ENCODE measurements around the gene JOSD2.
"Not testable (repeated sequence)": the region's sequence is repeated elsewhere in the genome, so short reads cannot be mapped to it uniquely, and the experiment has no call there.

JOSD2 gene

DNA sequence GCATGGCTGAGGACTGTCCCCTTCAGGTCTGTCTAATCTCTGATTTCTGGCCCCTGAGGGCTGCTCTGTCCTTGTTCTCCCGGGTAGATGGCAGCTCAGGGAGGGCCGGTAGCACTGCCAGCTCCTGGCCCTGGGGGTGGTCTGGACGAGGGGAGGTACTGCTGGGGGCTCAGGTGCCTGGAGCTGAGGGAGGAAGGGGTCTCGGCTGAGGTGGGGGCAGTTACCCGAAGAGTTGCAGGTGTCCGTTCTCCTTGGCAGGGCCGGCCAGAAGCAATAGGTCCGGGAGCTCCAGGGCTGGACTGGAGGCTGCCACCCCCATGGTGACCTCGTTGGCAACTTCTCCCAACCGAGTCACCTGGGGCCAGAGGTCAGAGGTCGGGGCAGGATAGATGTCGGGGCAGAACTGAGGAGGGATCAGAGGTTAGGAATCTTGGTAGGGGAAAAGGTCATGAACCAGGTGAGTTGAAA is 35.9 kb downstream of the JOSD2 start:
- no peak for DNase-seq

GRCh38 chr19:50473336-50473735 is 37.7 kb downstream of the JOSD2 start:
- not testable (repeated sequence) for DNase-seq

GRCh38 chr19:50468818-50469217 is 42.2 kb downstream of the JOSD2 start:
- no peak for DNase-seq

DNA sequence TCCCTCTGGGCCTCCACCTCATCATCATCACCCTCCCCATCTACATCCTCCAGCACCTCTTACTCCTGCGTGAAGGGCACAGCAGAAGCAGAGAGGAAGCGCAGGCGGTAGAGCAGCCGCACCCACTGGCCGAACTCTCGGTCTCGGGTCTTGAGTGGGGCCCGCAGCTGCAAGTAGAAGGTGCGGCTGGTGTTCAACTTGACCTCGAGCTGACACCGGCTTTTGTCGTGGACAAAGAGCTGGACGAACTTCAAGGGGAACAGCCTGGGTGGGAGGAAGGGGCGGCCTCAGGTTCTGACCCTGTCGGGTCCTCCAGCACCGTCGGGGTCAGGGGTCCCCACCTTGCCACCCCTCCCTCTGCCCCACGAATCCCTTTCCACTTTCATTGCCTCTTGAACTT is 43.4 kb downstream of the JOSD2 start:
- DNase-seq: no peak

GRCh38 chr19:50466706-50467039 is 44.3 kb downstream of the JOSD2 start:
- no peak for DNase-seq

- DNase-seq: no peak
Measured at GRCh38 chr19:50465986-50466705, 44.8 kb downstream of the JOSD2 start.

GRCh38 chr19:50465000-50465399 is 46.0 kb downstream of the JOSD2 start:
- DNase-seq: no peak

- no peak for DNase-seq
Measured at GRCh38 chr19:50464348-50464747, 46.6 kb downstream of the JOSD2 start.

DNA sequence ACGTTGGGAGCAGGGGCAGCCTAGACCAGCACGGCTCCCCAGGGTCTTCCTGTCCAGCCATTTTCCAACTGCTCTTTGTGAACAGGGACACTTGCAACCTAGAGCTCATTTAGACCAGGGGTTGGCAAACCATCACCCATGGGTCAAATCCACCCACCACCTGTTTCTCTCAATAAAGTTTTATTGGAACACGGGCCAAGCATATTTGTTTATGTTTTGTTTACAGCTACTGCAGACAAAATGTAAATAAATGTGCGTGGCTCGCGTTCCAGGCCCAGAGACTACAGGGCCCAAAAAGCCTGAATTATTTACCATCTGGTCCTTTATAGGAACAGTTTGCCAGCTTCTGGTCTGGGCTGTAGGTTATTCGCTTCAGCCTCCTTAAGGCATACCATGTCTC is 48.0 kb downstream of the JOSD2 start:
- no peak for DNase-seq

DNA sequence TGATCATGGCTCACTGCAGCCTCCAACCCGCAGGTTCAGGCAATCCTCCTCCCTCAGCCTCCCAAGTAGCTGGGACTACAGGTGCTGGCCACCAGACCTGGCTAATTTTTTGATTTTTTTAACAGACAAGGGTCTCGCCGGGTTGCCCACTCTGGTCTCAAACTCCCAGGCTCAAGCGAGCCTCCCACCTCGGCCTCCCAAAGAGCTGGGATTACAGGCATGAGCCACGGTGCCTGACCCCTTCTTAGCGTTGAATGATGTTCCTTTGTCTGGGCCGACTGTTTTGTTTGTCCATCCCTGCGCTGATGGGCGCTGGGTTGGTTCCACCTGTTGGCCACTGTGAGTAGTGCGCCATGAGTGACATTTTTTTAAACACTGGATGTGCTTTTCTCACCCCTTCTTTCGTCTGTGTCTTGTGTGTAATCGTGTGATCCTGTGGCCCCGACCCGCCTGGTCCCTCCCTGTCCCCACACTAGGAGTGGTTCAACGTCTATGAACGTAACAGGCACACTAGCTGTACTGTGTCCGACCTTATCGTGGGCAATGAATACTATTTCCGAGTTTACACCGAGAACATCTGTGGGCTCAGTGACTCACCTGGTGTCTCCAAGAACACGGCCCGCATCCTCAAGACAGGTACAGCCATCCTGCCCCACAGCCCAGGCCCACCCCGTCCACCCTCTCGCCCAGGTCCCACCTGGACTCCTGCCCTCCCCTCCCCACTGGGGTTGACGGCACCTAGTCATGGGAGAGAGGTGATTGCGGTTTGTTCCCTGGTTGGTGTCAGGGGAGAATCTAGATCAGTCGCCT is 49.7 kb downstream of the JOSD2 start:
- peak; percentile 81 to 82 for DNase-seq

DNA sequence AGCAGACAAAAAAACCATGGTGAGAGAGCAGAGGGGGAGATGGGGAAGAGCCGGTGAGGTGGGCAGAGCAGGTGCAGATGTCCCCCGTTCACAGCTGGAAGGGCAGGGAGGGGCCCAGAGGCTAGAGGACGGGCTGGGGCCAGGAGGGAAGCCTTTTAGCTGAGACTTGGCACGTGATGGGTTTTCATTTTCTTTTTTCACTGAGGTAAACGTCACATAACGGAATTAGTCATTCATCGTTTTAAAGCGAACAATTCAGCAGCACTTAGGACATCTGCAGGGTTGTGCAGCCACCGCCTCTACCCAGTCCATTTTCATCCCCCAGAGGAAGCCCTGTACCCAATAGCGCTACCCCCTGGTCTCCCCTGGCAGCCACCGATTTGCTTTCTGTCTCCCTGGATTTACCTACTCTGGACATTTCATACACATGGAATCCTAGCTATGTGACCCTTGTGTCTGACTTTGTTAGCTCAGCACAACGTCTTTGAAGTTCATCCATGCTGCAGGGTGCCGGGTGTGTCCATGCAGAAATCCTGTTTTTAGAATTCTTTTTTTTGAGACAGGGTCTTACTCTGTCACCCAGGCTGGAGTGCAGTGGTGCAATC is 50.7 kb downstream of the JOSD2 start:
- DNase-seq: peak; percentile 30 to 42

DNA sequence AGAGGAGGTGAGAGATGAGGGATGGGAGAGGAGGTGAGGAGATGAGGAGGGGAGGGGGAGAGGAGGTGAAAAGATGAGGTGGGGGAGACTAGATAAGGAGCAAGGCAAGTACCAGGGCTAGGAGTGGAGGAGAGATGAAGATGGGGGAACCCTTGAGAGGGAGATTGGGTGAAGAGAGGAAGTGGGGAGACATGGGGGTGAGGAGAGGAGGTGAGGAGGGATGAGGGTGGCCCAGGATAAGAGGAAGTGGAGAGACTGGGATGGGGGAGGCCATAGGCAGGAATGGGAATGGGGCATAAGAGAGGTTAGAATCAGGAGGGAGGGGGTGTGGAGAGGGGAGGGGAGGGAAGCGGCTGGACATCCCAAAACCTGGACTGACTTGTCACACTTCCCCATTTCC is 51.4 kb downstream of the JOSD2 start:
- no peak for DNase-seq

GRCh38 chr19:50459067-50459456 is 51.9 kb downstream of the JOSD2 start:
- DNase-seq: no peak

DNA sequence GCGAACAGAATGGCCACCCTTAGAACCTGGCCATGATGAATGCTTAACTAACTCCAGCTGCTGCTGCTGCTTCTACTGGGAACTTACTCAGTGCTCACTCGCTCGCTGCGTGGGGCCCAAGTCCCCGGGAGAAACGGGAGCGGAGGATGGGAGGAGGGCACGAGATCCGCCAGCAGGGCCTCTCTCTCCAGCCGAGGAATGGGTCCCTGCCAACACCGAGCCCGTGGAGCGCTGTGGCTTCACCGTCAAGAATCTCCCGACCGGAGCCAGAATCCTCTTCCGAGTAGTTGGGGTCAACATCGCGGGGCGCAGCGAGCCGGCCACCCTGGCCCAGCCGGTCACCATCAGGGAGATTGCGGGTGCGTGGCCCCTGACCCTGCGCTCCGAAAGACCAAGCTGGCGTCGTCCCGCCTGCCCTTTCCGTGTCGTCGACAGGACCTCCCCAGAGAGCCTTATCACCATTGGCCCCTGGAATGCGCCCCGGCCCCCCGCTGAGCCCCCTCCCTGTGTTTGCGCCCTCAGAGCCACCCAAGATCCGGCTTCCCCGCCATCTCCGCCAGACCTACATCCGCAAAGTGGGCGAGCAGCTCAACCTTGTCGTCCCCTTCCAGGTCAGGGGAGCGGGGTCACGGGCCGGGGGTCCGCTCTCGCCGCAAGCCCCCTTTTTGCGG is 52.5 kb downstream of the JOSD2 start:
- DNase-seq: no peak

DNA sequence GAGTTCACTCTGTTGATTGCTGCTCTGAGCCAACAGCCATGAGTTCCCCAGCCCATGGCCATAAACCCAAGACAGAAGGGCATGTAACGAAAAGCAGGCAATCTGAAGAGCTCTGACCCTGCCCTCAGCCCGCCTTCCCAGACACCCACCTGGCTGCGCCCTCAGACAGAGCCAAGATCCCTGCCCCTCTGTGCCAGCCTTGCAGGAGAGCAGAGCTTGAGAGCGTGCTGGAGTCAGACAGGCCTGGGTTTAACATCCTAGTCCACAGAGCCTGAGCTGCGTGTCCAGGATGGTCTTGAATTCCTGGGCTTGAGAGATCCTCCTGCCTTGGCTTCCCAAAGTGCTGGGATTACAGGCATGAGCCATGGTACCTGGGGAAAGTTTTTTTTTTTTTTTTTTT is 53.7 kb downstream of the JOSD2 start:
- DNase-seq: no peak
